Heart right ventricle (tissue), 16 donors: ENCODE data around the gene SPARC. TPM values are rescaled to one million over a fixed set of nuclear protein-coding genes. Genes with fewer than 3 reads are reported as not detected.

Experiments used
- ATAC-seq, 8 donors: fragments of 200-7000 bp; cut with Tn5 transposase; one replicate each; pipeline ENCODE4 v1.9.1; 2020; ENCODE audit warnings: mild to moderate bottlenecking in 8 of 8, moderate library complexity in 8 of 8, moderate number of reproducible peaks in 1 of 8
- DNase-seq, 2 donors: peaks; one replicate each; pipeline ENCODE4 v3.0.0-alpha.2; 2020
- H3K27ac ChIP-seq, 10 donors: fragments of 200-600 bp; sonication (generic) in 2 of 10; one replicate each; pipeline versions ENCODE4 v1.5.0 to v1.8.0; 2020 to 2022; ENCODE audit warnings: mild to moderate bottlenecking in 3 of 10
- H3K27me3 ChIP-seq, 7 donors: fragments of 200-600 bp; one replicate each; pipeline ENCODE4 v1.8.0; 2021 to 2022; ENCODE audit warnings: mild to moderate bottlenecking in 2 of 7
- H3K36me3 ChIP-seq, 9 donors: fragments of 200-600 bp; sonication (generic) in 1 of 9; one replicate each; pipeline versions ENCODE4 v1.5.0 to v1.8.0; 2020 to 2022; ENCODE audit warnings: mild to moderate bottlenecking in 2 of 9
- H3K4me1 ChIP-seq, 9 donors: fragments of 200-600 bp; sonication (generic) in 1 of 9; one replicate each; pipeline versions ENCODE4 v1.5.0 to v1.8.0; 2020 to 2022; ENCODE audit warnings: mild to moderate bottlenecking in 4 of 9
- H3K4me3 ChIP-seq, 10 donors: fragments of 200-600 bp; sonication (generic) in 2 of 10; one replicate each; pipeline versions ENCODE4 v1.5.0 to v1.8.0; 2020 to 2022; ENCODE audit warnings: mild to moderate bottlenecking in 7 of 10, moderate library complexity in 2 of 10
- H3K9me3 ChIP-seq, 11 donors: fragments of 200-600 bp in 10 of 11; sonication (generic) in 2 of 11; one replicate each; pipeline versions ENCODE4 v1.5.0 to v1.8.0; 2013 to 2022; ENCODE audit warnings: mild to moderate bottlenecking in 2 of 11, control low read depth in 1 of 11, moderate library complexity in 1 of 11
- CTCF ChIP-seq, 9 donors: fragments of 200-600 bp; sonication (generic) in 2 of 9; IDR thresholded peaks; one replicate each; pipeline versions ENCODE4 v1.5.0 to v1.8.0; 2021 to 2022; ENCODE audit warnings: antibody characterized with exemption in 9 of 9, mild to moderate bottlenecking in 5 of 9, moderate library complexity in 1 of 9
- WGBS, 2 donors: extraction: QIAGEN DNeasy Blood & Tissue Kit; methylation state at CpG; one replicate each; pipeline ENCODE4 v1.1.7; 2013; ENCODE audit warnings: inconsistent platforms in 1 of 2; 5-methylcytosine and 5-hydroxymethylcytosine counted together
- intact Hi-C, 10 donors: fragments of 100-400 bp; cut with DNase I; formaldehyde crosslinking; loops; one replicate each; pipeline versions ENCODE4 v1.11.1 to v1.14.2; 2022
- polyA plus RNA-seq, 2 donors: library from polyadenylated mRNA; stranded (reverse); fragments of 200-250 nt; gene quantifications; one replicate each; pipeline ENCODE4 v1.2.3, GENCODE V29; 2013
- total RNA-seq, 10 donors: library from RNA; stranded (reverse); fragmentation: NEBNext Ultra II Directional in 3 of 10; extraction: Animal tissue kit (Norgen Biotek cat#: 25700) in 3 of 10; gene quantifications; one replicate each; pipeline versions ENCODE4 v1.2.1 to v1.2.4, GENCODE V29; 2021 to 2023
- donor health status: Arrhythmogenic right ventricular cardiomyopathy.
- donor health status: ischemic (EF 13 %, LVEDD 7.1; RV severe dilation, severe dysfunction).
- donor health status: healthy with polysubstance abuse.
- donor health status: DM: no; HTN: yes; CAD: no.
- donor health status: DM: no; HTN: no; CAD: no.
- donor health status: ischemic (EF 25% LVEDD 6.9; RV normal size, moderate dysfunction).
- donor health status: ischemic (EF 25% LVEDD 5.7; RV mildly dilated, moderate dysfunction).
- donor health status: healthy.
- donor health status: DM: yes; HTN: yes; CAD: no.
- donor health status: Ischemic cardiomyopathy.
- donor health status: ischemic (EF 35%, LVEDD 5.7; RV mildly dilated, moderate dysfunction).
- donor health status: nonischemic (EF 11% LVEDD 7.7; RV severe dilation, severe dysfunction).
- donor health status: DM: yes; HTN: yes; CAD: no.
- donor health status: PGD.
- donor health status: ischemic (EF 29% LVEDD 5.4; RV normal size, mild dysfunction).
- donor health status: nonischemic (EF 23%, LVEDD 6.1; RV moderate dilation, normal function).

The SPARC gene
- total and polyA plus RNA-seq, 12 donors, result 144 to 1,135 (median 456) TPM

GRCh38 chr5:151672516-151672915, 14.2 kb downstream of the SPARC start:
- WGBS, 2 donors, result 70 to 77% methylated on average over 8 of the region's 8 CpGs
- TF ChIP-seq CTCF (IDR thresholded peaks at IDR 0.05), result no peak
- no peak for ATAC-seq

GRCh38 chr5:151671950-151672349, 14.8 kb downstream of the SPARC start:
- 44 to 64% methylated on average over 4 of the region's 4 CpGs for WGBS, 2 donors
- ATAC-seq (peak in 6 of 8 donors; percentile 21 to 77 (median 58)), DNase-seq (peak; percentile 35 to 64)
- Histone ChIP-seq H3K27ac (peak overlapping the region; percentile 41 to 89 (median 80)), H3K36me3 (peaks cover 0 to 93% (median 30%) of the 10 kb centered on the region in 9 donors), H3K9me3 (no peaks in the 10 kb centered on the region), H3K4me1 (peaks cover 44 to 98% (median 90%) of the 10 kb centered on the region in 9 donors), H3K4me3 (no peak overlapping the region), H3K27me3 (no peaks in the 10 kb centered on the region)
- TF ChIP-seq CTCF (IDR thresholded peaks at IDR 0.05), result no peak
- intact Hi-C loops, result no loop called here

More at GRCh38 chr5:151672516-151672915, 14.2 kb downstream of the SPARC start:
- intact Hi-C loops, result no loop called here
- DNase-seq, result no peak
- Histone ChIP-seq H3K4me3 (no peak overlapping the region), H3K9me3 (no peaks in the 10 kb centered on the region), H3K4me1 (peaks cover 49 to 98% (median 90%) of the 10 kb centered on the region in 9 donors), H3K27ac (peak overlapping the region; percentile 41 to 89 (median 80)), H3K27me3 (no peaks in the 10 kb centered on the region), H3K36me3 (peaks cover 0 to 87% (median 27%) of the 10 kb centered on the region in 9 donors)

- Histone ChIP-seq H3K27me3 (no peaks in the 10 kb centered on the region), H3K36me3 (peaks cover 0 to 98% (median 30%) of the 10 kb centered on the region in 9 donors), H3K27ac (peak overlapping the region; percentile 41 to 89 (median 80)), H3K4me1 (peaks cover 41 to 98% (median 90%) of the 10 kb centered on the region in 9 donors), H3K9me3 (no peaks in the 10 kb centered on the region), H3K4me3 (no peak overlapping the region)
- DNase-seq (no peak), ATAC-seq (peak in 3 of 8 donors; percentile 33 to 72 (median 65))
- 65 to 68% methylated on average over 6 of the region's 6 CpGs for WGBS, 2 donors
- TF ChIP-seq CTCF (IDR thresholded peaks at IDR 0.05), result no peak
- intact Hi-C loops, result no loop called here
Measured at GRCh38 chr5:151670953-151671636, 15.6 kb downstream of the SPARC start.

- 43 to 51% methylated on average over 4 of the region's 4 CpGs for WGBS, 2 donors
- peak overlapping the region; percentile 41 to 89 (median 80) for H3K27ac ChIP-seq
- intact Hi-C loops, result no loop called here
- DNase-seq, result no peak
- no peak for TF ChIP-seq CTCF (IDR thresholded peaks at IDR 0.05)
- H3K27me3 ChIP-seq, result no peaks in the 10 kb centered on the region
- no peak overlapping the region for H3K4me3 ChIP-seq
- no peaks in the 10 kb centered on the region for H3K9me3 ChIP-seq
- H3K36me3 ChIP-seq, result peaks cover 0 to 98% (median 31%) of the 10 kb centered on the region in 9 donors
- peaks cover 39 to 98% (median 90%) of the 10 kb centered on the region in 9 donors for H3K4me1 ChIP-seq
- peak in 3 of 8 donors; percentile 13 to 45 (median 42) for ATAC-seq
Measured at GRCh38 chr5:151670083-151670686, 16.5 kb downstream of the SPARC start.
